ENCODE measurements around the gene SLC2A5.

The SLC2A5 gene

GRCh38 chr1:9085306-9085940 is 16.0 kb upstream of the SLC2A5 start:
- peaks cover 1% of the 10 kb centered on the region for H3K36me3 Mint-ChIP-seq (ENCODE audit: insufficient read depth)
- no peak overlapping the region for H3K27ac Mint-ChIP-seq (ENCODE audit: low read depth)
- ATAC-seq (replicated peaks; ENCODE audit: extremely low read depth, poor library complexity, severe bottlenecking) (no peak), DNase-seq (ENCODE audit: low spot score in 2 of 2) (no peak)
- H3K27me3 Mint-ChIP-seq, result peaks cover 10% of the 10 kb centered on the region
- H3K4me1 Mint-ChIP-seq, result no peaks in the 10 kb centered on the region
- no peaks in the 10 kb centered on the region for H3K9me3 Mint-ChIP-seq
- H3K4me3 Mint-ChIP-seq, result no peak overlapping the region

GRCh38 chr1:9084906-9085305 is 15.5 kb upstream of the SLC2A5 start:
- peaks cover 15% of the 10 kb centered on the region for H3K27me3 Mint-ChIP-seq

GRCh38 chr1:9081473-9081872 is 12.0 kb upstream of the SLC2A5 start:
- no peak for ATAC-seq (replicated peaks; ENCODE audit: extremely low read depth, poor library complexity, severe bottlenecking)
- Mint-ChIP-seq H3K27ac (ENCODE audit: low read depth) (no peak overlapping the region), H3K4me1 (peaks cover 12% of the 10 kb centered on the region), H3K27me3 (peaks cover 37% of the 10 kb centered on the region), H3K36me3 (ENCODE audit: insufficient read depth) (no peaks in the 10 kb centered on the region), H3K4me3 (no peak overlapping the region), H3K9me3 (no peaks in the 10 kb centered on the region)
- DNase-seq (ENCODE audit: low spot score in 2 of 2), result no peak

More at GRCh38 chr1:9084906-9085305, 15.5 kb upstream of the SLC2A5 start:
- no peaks in the 10 kb centered on the region for H3K9me3 Mint-ChIP-seq
- peaks cover 1% of the 10 kb centered on the region for H3K36me3 Mint-ChIP-seq (ENCODE audit: insufficient read depth)
- no peak for DNase-seq (ENCODE audit: low spot score in 2 of 2)
- no peak overlapping the region for H3K27ac Mint-ChIP-seq (ENCODE audit: low read depth)
- H3K4me1 Mint-ChIP-seq, result peaks cover 2% of the 10 kb centered on the region
- H3K4me3 Mint-ChIP-seq, result no peak overlapping the region
- ATAC-seq (replicated peaks; ENCODE audit: extremely low read depth, poor library complexity, severe bottlenecking), result no peak

DNA sequence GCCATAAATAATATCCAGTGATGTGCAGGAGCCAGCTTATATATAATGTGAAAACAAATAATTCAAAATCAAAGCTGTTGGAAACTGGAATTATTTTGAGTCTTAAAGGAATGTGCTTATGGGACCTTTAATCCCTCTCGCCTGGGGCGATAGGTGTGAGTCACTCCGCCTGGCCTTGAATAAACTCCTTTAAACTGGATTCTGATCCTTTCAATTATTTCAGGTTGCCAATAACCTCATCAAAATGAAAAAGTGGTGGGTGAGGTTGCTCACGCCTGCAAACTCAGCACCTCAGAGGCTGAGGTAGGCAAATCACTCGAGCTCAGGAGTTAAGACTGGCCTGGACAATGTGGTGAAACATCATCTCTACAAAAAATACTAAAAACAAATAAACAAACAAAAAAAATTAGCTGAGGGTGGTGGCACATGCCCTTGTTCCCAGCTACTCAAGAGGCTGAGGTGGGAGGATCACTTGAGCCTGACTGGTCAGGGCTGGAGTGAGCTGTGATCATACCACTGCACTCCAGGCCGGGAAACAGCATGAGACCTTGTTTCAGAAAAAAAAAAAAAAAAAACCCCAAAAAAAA is 11.4 kb upstream of the SLC2A5 start:
- Mint-ChIP-seq H3K27me3 (peaks cover 43% of the 10 kb centered on the region), H3K4me3 (no peak overlapping the region), H3K4me1 (peaks cover 12% of the 10 kb centered on the region), H3K9me3 (no peaks in the 10 kb centered on the region), H3K36me3 (ENCODE audit: insufficient read depth) (no peaks in the 10 kb centered on the region), H3K27ac (ENCODE audit: low read depth) (no peak overlapping the region)
- ATAC-seq (replicated peaks; ENCODE audit: extremely low read depth, poor library complexity, severe bottlenecking) (no peak), DNase-seq (ENCODE audit: low spot score in 2 of 2) (no peak)

DNA sequence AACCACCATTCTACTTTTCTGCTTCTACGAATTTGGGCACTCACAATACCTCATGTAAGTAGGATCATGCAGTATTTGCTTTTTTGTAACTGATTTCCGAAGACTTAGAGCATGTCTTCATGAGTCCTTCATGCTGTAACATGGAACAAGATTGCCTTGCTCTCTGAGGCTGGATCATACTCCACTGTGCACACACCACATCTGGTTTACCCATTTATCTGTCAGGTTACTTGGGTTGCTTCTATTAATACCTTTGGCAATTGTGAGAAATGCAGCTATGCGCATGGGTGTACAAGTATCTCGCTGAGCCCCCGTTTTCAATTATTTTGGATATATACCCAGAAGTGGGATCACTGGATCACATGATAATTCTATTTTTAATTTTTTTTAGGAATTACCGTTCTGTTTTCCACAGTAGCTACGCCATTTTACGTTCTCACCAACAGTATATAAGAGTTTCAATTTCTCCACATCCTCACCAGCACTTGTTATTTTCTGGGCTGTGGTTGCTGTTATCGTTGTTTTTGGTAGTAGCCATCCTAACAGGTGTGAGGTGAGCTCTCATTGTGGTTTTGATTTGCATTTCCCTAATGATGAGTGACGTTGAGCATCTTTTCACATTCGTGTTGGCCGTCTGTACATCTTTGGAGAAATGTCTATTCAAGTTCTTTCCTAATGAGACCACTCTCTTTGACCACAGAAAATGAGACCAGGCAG is 10.7 kb upstream of the SLC2A5 start:
- no peak overlapping the region for H3K27ac Mint-ChIP-seq (ENCODE audit: low read depth)
- no peaks in the 10 kb centered on the region for H3K36me3 Mint-ChIP-seq (ENCODE audit: insufficient read depth)
- peaks cover 12% of the 10 kb centered on the region for H3K4me1 Mint-ChIP-seq
- DNase-seq (ENCODE audit: low spot score in 2 of 2) (no peak), ATAC-seq (replicated peaks; ENCODE audit: extremely low read depth, poor library complexity, severe bottlenecking) (no peak)
- H3K4me3 Mint-ChIP-seq, result no peak overlapping the region
- H3K27me3 Mint-ChIP-seq, result peaks cover 44% of the 10 kb centered on the region
- no peaks in the 10 kb centered on the region for H3K9me3 Mint-ChIP-seq

DNA sequence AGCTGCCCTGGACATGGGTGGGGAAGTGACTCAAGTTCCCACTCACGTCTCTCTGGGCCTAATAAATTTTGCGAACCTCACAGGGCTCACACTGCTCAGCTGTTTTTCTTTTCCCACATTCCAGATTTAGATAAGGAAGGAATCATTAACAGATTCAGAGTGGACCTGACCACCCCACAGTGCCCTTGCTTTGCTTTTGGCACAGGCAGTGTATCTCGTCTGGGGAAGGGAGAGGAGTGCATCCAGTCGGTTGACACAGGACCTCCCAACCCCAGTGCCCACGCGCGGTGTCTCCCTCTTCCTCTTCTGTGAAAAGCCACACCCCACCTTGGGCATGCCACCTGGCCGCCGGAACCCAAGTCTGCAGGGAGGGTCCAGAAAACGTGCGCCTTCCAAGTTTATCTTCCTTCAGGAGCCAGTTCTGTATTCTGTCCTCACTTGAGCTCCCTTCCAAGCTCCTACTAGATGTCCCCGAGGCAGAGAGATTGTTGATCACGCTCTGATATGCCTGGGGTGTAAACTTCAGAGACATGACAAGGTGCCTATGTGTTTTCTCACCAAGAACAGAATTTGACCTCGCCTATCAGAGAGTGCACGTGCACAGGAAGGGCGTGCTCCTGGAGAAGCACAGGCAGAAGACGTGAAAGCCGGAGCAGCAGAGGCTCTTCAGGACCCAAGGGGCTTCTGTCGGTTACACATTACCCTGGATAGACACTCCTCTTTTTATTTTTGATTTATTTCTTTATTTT is 9.5 kb upstream of the SLC2A5 start:
- Mint-ChIP-seq H3K4me3 (no peak overlapping the region), H3K27me3 (peaks cover 52% of the 10 kb centered on the region), H3K9me3 (no peaks in the 10 kb centered on the region), H3K4me1 (peaks cover 12% of the 10 kb centered on the region), H3K27ac (ENCODE audit: low read depth) (no peak overlapping the region), H3K36me3 (ENCODE audit: insufficient read depth) (no peaks in the 10 kb centered on the region)
- no peak for ATAC-seq (replicated peaks; ENCODE audit: extremely low read depth, poor library complexity, severe bottlenecking)
- no peak for DNase-seq (ENCODE audit: low spot score in 2 of 2)

GRCh38 chr1:9078015-9078751 is 8.7 kb upstream of the SLC2A5 start:
- Mint-ChIP-seq H3K36me3 (ENCODE audit: insufficient read depth) (no peaks in the 10 kb centered on the region), H3K27ac (ENCODE audit: low read depth) (no peak overlapping the region), H3K9me3 (no peaks in the 10 kb centered on the region), H3K4me3 (no peak overlapping the region), H3K4me1 (peaks cover 12% of the 10 kb centered on the region), H3K27me3 (peaks cover 59% of the 10 kb centered on the region)
- no peak for ATAC-seq (replicated peaks; ENCODE audit: extremely low read depth, poor library complexity, severe bottlenecking)
- DNase-seq (ENCODE audit: low spot score in 2 of 2), result no peak

- Mint-ChIP-seq H3K9me3 (no peaks in the 10 kb centered on the region), H3K36me3 (ENCODE audit: insufficient read depth) (no peaks in the 10 kb centered on the region), H3K27me3 (peaks cover 58% of the 10 kb centered on the region), H3K4me3 (no peak overlapping the region), H3K4me1 (peaks cover 11% of the 10 kb centered on the region), H3K27ac (ENCODE audit: low read depth) (no peak overlapping the region)
- ATAC-seq (replicated peaks; ENCODE audit: extremely low read depth, poor library complexity, severe bottlenecking) (no peak), DNase-seq (ENCODE audit: low spot score in 2 of 2) (no peak)
Observed at GRCh38 chr1:9075022-9075421, 5.6 kb upstream of the SLC2A5 start.

DNA sequence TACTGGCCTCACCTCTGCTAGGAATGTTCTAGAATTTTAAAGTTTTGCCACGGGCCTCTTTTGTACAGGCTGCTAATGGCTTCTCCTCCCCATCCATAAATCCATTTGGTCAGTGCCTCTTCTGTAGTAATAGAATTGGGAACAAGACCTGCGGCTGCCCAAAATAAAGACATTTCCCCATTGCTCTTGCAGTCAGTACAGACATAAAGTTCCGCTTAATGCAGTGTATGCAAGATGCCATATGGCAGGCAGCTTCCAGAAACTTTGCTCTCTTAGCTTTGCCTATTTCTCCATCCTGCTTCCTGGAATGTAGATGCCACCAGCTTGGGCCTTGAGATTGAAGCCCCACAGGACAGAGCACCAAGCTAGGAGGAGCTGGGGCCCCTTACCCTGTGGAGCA is 3.7 kb upstream of the SLC2A5 start:
- Mint-ChIP-seq H3K4me1 (peaks cover 5% of the 10 kb centered on the region), H3K4me3 (no peak overlapping the region), H3K27ac (ENCODE audit: low read depth) (no peak overlapping the region), H3K9me3 (no peaks in the 10 kb centered on the region), H3K36me3 (ENCODE audit: insufficient read depth) (no peaks in the 10 kb centered on the region), H3K27me3 (peaks cover 53% of the 10 kb centered on the region)
- DNase-seq (ENCODE audit: low spot score in 2 of 2), result no peak
- no peak for ATAC-seq (replicated peaks; ENCODE audit: extremely low read depth, poor library complexity, severe bottlenecking)

- peaks cover 5% of the 10 kb centered on the region for H3K4me1 Mint-ChIP-seq
- H3K27me3 Mint-ChIP-seq, result peaks cover 59% of the 10 kb centered on the region
- DNase-seq (ENCODE audit: low spot score in 2 of 2) (no peak), ATAC-seq (replicated peaks; ENCODE audit: extremely low read depth, poor library complexity, severe bottlenecking) (no peak)
- no peak overlapping the region for H3K27ac Mint-ChIP-seq (ENCODE audit: low read depth)
- no peaks in the 10 kb centered on the region for H3K9me3 Mint-ChIP-seq
- no peaks in the 10 kb centered on the region for H3K36me3 Mint-ChIP-seq (ENCODE audit: insufficient read depth)
- H3K4me3 Mint-ChIP-seq, result no peak overlapping the region
Observed at GRCh38 chr1:9071554-9072235, 2.3 kb upstream of the SLC2A5 start.

DNA sequence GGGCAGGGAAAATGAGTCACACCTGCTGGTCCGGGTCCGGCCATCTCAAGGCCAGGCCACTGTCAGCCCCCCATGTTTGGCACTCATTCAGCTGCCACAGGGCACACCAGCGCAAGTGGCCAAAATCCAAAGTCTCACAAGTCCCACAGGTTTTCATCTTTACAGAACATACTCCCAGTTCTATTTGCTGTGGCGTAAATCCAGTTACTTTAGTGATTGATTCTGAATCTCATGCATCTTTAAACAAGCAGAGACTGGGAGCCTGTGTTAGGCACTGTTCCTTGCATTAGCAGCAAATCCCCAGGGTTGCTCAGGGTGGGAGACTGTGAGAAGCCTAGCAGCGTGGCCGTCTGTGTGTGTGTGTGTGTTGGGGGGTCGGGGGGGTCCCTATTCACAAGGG is 1.1 kb upstream of the SLC2A5 start:
- no peak for DNase-seq (ENCODE audit: low spot score in 2 of 2)
- Mint-ChIP-seq H3K4me1 (peaks cover 5% of the 10 kb centered on the region), H3K9me3 (no peaks in the 10 kb centered on the region), H3K27ac (ENCODE audit: low read depth) (no peak overlapping the region), H3K27me3 (peaks cover 50% of the 10 kb centered on the region), H3K4me3 (no peak overlapping the region), H3K36me3 (ENCODE audit: insufficient read depth) (no peaks in the 10 kb centered on the region)
- ATAC-seq (replicated peaks; ENCODE audit: extremely low read depth, poor library complexity, severe bottlenecking), result no peak

DNA sequence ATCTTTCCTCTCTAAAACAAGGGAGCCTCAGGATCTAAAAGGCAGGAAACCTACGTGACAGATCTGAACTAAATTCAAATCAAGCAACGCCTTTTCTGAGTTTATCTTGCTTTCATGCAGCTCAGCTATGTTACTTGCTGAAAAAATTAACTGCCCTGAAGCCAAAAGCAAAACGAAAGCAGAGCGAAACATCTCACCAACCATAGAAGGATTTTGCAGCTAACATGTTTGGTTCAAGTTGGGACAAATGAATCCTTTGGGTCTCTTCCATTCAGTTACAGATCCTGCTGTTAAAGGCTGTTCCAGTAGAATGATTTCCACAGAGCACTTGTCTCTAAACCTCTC is 482 bp downstream of the SLC2A5 start:
- ATAC-seq (replicated peaks; ENCODE audit: extremely low read depth, poor library complexity, severe bottlenecking) (no peak), DNase-seq (ENCODE audit: low spot score in 2 of 2) (no peak)
- Mint-ChIP-seq H3K4me1 (peaks cover 5% of the 10 kb centered on the region), H3K27me3 (peaks cover 35% of the 10 kb centered on the region), H3K36me3 (ENCODE audit: insufficient read depth) (no peaks in the 10 kb centered on the region), H3K9me3 (no peaks in the 10 kb centered on the region), H3K27ac (ENCODE audit: low read depth) (no peak overlapping the region), H3K4me3 (no peak overlapping the region)
